Suprapubic skin (tissue), 4 donors: ENCODE data around the gene KRT20. TPM values are rescaled to one million over a fixed set of nuclear protein-coding genes. Genes with fewer than 3 reads are reported as not detected.
A peak's percentile ranks its signal among the peaks of the same experiment; 100 is the strongest.

ENCODE experiments used
- DNase-seq, 2 donors: peaks; one replicate each; pipeline ENCODE4 v3.0.0-alpha.2; 2019; ENCODE audit warnings: low spot score in 2 of 2
- H3K27ac ChIP-seq: fragments of 200-600 bp; sonication (generic); one replicate; pipeline ENCODE4 v1.5.1; 2019
- H3K27me3 ChIP-seq: fragments of 200-600 bp; sonication (generic); one replicate; pipeline ENCODE4 v1.5.1; 2019
- H3K36me3 ChIP-seq: fragments of 200-600 bp; sonication (generic); one replicate; pipeline ENCODE4 v1.5.1; 2019
- H3K4me1 ChIP-seq: fragments of 200-600 bp; sonication (generic); one replicate; pipeline ENCODE4 v1.5.1; 2019
- H3K4me3 ChIP-seq: fragments of 200-600 bp; sonication (generic); one replicate; pipeline ENCODE4 v1.5.1; 2019; ENCODE audit warnings: mild to moderate bottlenecking
- H3K9me3 ChIP-seq: fragments of 200-600 bp; sonication (generic); one replicate; pipeline ENCODE4 v1.5.1; 2019
- EP300 ChIP-seq: sonication (generic); formaldehyde crosslinking; IDR thresholded peaks from one replicate; pipeline ENCODE4 v1.6.1; 2017; ENCODE audit warnings: antibody characterized with exemption
- POLR2A ChIP-seq, 2 donors: fragments of 450-650 bp; IDR thresholded peaks; one replicate each; pipeline ENCODE4 v1.6.1; 2017; ENCODE audit warnings: antibody characterized with exemption in 2 of 2, mild to moderate bottlenecking in 2 of 2, moderate library complexity in 2 of 2
- POLR2AphosphoS5 ChIP-seq, 3 donors: sonication (generic); formaldehyde crosslinking; IDR thresholded peaks; one replicate each; pipeline ENCODE4 v1.6.1; 2017; ENCODE audit warnings: antibody characterized with exemption in 3 of 3
- WGBS: methylation state at CpG from one replicate; pipeline ENCODE4 v1.1.5; 2018; 5-methylcytosine and 5-hydroxymethylcytosine counted together
- total RNA-seq, 4 donors: library from RNA; depleted of rRNA; stranded (reverse); fragments of >200 nt; gene quantifications; one replicate each; pipeline ENCODE4 v1.1.0, GENCODE V29; 2016
- TF ChIP-seq, protein P1 (sequence below), 2 donors: fragments of 200-600 bp in 1 of 2; fragments of 450-650 bp in 1 of 2; sonication (generic) in 1 of 2; IDR thresholded peaks; one replicate each; pipeline ENCODE4 v1.5.1; 2016 to 2019; ENCODE audit warnings: antibody characterized with exemption in 2 of 2, mild to moderate bottlenecking in 1 of 2, moderate library complexity in 1 of 2

The KRT20 gene, protein sequence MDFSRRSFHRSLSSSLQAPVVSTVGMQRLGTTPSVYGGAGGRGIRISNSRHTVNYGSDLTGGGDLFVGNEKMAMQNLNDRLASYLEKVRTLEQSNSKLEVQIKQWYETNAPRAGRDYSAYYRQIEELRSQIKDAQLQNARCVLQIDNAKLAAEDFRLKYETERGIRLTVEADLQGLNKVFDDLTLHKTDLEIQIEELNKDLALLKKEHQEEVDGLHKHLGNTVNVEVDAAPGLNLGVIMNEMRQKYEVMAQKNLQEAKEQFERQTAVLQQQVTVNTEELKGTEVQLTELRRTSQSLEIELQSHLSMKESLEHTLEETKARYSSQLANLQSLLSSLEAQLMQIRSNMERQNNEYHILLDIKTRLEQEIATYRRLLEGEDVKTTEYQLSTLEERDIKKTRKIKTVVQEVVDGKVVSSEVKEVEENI
- total RNA-seq: under 1 TPM in 1 of 4 donors, not detected in 3; 0.60 TPM

DNA sequence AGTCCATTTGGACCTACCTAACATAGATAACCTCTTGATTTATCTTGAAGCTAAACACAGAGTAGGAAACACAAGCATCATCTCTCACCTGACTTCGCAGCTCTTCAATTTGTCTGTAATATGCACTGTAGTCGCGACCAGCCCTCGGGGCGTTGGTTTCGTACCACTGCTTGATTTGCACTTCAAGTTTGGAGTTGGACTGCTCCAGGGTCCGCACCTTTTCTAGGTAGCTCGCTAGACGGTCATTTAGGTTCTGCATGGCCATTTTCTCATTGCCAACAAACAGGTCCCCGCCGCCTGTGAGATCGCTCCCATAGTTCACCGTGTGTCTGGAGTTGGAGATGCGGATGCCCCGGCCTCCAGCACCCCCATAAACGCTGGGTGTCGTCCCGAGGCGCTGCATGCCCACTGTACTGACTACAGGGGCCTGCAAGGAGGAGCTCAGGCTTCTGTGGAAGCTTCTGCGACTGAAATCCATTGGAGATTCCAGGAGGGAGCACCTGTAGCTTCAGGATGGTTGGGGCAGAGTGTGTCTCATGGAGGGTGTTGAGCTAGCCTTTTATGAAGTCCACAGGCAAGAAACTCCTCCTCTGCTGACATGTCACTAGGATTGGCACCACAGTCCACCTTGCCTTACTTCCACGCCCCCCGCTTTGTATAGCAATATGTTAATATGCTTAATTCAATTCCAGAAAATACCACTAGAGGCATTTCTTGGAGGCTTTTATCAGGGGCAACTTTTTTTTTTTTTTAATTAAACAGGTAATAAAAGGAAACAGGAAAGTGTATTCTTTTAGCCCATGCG is at the start of gene KRT20:
Gene KRT20 (minus strand): TSS at position 535 of the 805 bp plus-strand sequence. CDS start 57 bp downstream, at position 478.
- no peaks in the 10 kb centered on the region for H3K4me1 ChIP-seq
- H3K27me3 ChIP-seq: peaks cover 15% of the 10 kb centered on the region
- H3K27ac ChIP-seq: no peak within 1 kb of the TSS
- DNase-seq: no peak
- H3K36me3 ChIP-seq: no peaks in the 10 kb centered on the region
- TF ChIP-seq POLR2A (IDR thresholded peaks at IDR 0.05) (no peak), EP300 (no peak)
- TF ChIP-seq, protein P1, sequence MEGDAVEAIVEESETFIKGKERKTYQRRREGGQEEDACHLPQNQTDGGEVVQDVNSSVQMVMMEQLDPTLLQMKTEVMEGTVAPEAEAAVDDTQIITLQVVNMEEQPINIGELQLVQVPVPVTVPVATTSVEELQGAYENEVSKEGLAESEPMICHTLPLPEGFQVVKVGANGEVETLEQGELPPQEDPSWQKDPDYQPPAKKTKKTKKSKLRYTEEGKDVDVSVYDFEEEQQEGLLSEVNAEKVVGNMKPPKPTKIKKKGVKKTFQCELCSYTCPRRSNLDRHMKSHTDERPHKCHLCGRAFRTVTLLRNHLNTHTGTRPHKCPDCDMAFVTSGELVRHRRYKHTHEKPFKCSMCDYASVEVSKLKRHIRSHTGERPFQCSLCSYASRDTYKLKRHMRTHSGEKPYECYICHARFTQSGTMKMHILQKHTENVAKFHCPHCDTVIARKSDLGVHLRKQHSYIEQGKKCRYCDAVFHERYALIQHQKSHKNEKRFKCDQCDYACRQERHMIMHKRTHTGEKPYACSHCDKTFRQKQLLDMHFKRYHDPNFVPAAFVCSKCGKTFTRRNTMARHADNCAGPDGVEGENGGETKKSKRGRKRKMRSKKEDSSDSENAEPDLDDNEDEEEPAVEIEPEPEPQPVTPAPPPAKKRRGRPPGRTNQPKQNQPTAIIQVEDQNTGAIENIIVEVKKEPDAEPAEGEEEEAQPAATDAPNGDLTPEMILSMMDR (IDR thresholded peaks at IDR 0.05): peak in 1 of 2 donors; percentile 6
- no peaks in the 10 kb centered on the region for H3K9me3 ChIP-seq
- no peak within 1 kb of the TSS for H3K4me3 ChIP-seq
- WGBS: 92% methylated on average over 23 of the region's 23 CpGs

DNA sequence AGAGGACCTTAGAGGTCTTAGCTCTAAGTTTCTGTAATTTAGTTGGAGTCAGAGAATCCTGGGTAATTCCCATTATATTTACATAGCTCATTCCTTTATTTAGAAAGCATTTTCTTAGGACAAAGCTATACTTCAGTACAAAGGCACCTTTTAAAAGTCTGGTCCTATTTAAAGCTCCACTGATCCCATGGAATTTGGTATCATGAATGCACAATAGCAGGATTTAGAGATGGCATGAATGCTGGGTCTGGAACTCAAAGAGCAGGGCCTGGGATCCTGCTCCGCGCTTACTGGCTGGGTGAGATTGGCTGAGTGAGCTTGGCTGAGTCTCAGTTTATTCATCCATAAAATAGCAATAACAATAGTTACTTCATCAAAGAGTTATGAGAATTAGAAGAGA is 47.6 kb upstream of the KRT20 start:
- Histone ChIP-seq H3K36me3 (no peaks in the 10 kb centered on the region), H3K4me1 (peaks cover 8% of the 10 kb centered on the region), H3K9me3 (no peaks in the 10 kb centered on the region), H3K27ac (no peak overlapping the region), H3K4me3 (no peak overlapping the region), H3K27me3 (peaks cover 4% of the 10 kb centered on the region)
- TF ChIP-seq POLR2AphosphoS5 (IDR thresholded peaks at IDR 0.05) (no peak), EP300 (no peak), POLR2A (IDR thresholded peaks at IDR 0.05) (no peak)
- TF ChIP-seq, protein P1 (IDR thresholded peaks at IDR 0.05): no peak
- no peak for DNase-seq
- 72% methylated on average over 2 of the region's 2 CpGs for WGBS

DNA sequence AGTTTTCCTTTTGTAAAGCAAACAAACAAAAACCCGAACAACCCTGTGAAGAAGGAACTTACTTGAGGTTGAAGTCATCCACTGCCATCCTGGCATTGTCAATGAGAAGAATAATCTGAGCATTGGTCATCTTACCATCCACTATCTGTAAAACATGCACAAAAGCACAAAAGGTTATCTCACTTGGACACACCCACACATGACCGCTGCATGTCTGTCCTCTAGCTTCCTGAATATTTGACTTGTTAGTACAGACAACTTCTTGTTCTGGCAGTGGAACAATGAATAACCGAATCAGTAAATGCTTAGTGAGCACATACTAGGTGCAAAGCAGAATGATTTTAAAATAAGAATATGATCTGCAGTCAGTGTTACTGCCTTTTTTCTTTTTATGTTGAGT is 46.3 kb upstream of the KRT20 start:
- 51% methylated on average over 3 of the region's 3 CpGs for WGBS
- no peaks in the 10 kb centered on the region for H3K9me3 ChIP-seq

DNA sequence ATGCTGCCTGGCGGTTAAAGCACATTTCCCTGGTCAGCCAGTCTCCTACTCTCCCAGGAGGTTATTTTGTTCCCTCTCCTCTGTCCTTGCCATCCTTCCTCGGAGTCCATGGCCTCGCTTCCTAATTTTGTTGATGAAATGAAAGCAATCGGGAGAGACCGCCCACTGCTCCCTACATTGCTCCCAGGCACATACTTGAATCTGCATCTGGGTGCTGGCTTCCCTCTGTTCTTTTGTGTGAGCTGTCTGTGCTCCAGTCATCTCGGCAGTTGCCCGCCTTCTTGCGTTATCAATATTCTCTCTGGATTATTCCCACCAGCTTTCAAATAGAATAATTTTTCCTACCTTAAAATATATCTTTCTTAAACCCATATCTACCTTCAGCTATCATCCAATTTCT is 41.3 kb upstream of the KRT20 start:
- Histone ChIP-seq H3K9me3 (no peaks in the 10 kb centered on the region), H3K4me3 (no peak overlapping the region), H3K4me1 (peaks cover 10% of the 10 kb centered on the region), H3K27ac (no peak overlapping the region), H3K27me3 (no peaks in the 10 kb centered on the region), H3K36me3 (no peaks in the 10 kb centered on the region)
- TF ChIP-seq EP300 (no peak), POLR2A (IDR thresholded peaks at IDR 0.05) (no peak), POLR2AphosphoS5 (IDR thresholded peaks at IDR 0.05) (no peak)
- TF ChIP-seq, protein P1 (IDR thresholded peaks at IDR 0.05): no peak
- 47% methylated on average over 8 of the region's 8 CpGs for WGBS
- DNase-seq: no peak

More for the DNA sequence above, 46.3 kb upstream of the KRT20 start:
- Histone ChIP-seq H3K36me3 (no peaks in the 10 kb centered on the region), H3K27ac (no peak overlapping the region), H3K4me1 (no peaks in the 10 kb centered on the region), H3K4me3 (no peak overlapping the region), H3K27me3 (peaks cover 1% of the 10 kb centered on the region)
- TF ChIP-seq EP300: no peak
- TF ChIP-seq POLR2AphosphoS5 (IDR thresholded peaks at IDR 0.05): no peak
- no peak for DNase-seq

DNA sequence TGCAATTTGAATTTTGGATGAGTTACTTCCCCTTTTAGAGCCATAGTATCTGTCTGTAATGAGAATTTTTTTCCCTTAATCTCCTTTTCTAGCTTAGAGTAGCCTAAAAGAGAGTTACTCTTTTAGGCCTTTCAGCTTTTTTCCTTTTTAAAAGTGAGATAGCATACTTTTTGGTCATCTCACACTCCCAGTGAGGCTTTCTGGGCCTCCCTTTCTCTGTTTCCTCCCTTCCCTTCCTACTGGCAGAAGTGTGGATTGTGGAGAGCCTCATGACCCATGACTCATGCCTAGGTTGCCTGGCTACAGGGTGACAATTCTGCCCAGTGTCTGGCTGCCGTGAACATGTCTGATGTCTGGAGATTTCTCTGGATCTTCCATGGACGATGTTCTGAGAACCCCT is 37.2 kb upstream of the KRT20 start:
- Histone ChIP-seq H3K27me3 (no peaks in the 10 kb centered on the region), H3K9me3 (no peaks in the 10 kb centered on the region), H3K27ac (peak overlapping the region; percentile 73), H3K36me3 (no peaks in the 10 kb centered on the region), H3K4me3 (no peak overlapping the region), H3K4me1 (peaks cover 10% of the 10 kb centered on the region)
- 25% methylated on average over 2 of the region's 2 CpGs for WGBS
- TF ChIP-seq, protein P1 (IDR thresholded peaks at IDR 0.05): no peak
- TF ChIP-seq POLR2AphosphoS5 (IDR thresholded peaks at IDR 0.05) (peak in 1 of 3 donors; percentile 42), EP300 (no peak)
- peak in 1 of 2 donors; percentile 79 for DNase-seq
